Prostate gland (tissue), 2 donors: ENCODE results near the gene BAG3.

Experiments used
- POLR2A ChIP-seq: fragments of 450-650 bp; IDR thresholded peaks from one replicate; pipeline ENCODE4 v1.6.1; 2016; ENCODE audit warnings: antibody characterized with exemption, mild to moderate bottlenecking
- TF ChIP-seq, protein P1 (sequence below), 4 experiments: fragments of 200-600 bp in 2 of 4; fragments of 450-650 bp in 2 of 4; sonication (generic) in 2 of 4; IDR thresholded peaks; 1 replicate in 3 of 4; 2 replicates in 1 of 4; pipeline ENCODE4 v1.5.1; 2016 to 2019; ENCODE audit warnings: antibody characterized with exemption in 4 of 4, mild to moderate bottlenecking in 2 of 4, moderate library complexity in 2 of 4

DNA sequence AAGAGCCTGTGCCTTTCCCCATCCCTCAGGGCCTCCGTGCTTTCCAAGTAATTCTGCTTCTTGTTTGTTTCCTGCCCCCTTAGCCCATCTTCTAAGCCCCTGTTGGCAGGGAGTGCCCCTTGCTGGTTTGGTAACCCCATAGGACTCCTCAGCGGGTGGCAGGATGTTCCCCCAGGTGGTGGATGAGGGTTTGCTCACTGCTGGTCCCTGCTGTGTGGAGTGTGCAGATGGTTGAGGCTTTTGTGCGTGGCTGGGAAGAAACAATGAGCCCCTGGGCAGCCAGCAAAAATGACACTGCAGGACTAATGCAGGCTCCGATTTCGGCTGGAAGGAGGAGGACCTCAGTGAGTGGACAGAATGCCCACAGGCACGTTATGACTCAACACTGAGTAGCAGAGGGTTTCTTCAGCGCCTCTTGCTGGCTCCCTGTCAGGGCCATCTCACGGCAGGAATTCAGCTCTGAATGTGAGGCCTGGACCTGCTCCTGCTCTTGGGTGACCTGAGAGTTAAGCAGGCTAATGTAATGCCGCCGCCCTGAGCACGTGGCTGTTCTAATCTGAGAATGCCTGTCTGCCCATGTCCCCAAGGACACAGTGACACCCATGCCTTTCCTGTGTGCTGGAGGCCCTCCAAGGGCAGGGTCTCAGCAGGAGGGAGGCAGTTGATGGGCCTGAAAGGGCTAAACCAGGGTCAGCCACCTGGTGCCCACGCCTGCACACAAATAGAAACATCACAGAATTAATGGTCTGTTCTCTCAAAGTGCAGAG is 16.6 kb downstream of the BAG3 start:
- TF ChIP-seq POLR2A, result no peak
- TF ChIP-seq, protein P1, sequence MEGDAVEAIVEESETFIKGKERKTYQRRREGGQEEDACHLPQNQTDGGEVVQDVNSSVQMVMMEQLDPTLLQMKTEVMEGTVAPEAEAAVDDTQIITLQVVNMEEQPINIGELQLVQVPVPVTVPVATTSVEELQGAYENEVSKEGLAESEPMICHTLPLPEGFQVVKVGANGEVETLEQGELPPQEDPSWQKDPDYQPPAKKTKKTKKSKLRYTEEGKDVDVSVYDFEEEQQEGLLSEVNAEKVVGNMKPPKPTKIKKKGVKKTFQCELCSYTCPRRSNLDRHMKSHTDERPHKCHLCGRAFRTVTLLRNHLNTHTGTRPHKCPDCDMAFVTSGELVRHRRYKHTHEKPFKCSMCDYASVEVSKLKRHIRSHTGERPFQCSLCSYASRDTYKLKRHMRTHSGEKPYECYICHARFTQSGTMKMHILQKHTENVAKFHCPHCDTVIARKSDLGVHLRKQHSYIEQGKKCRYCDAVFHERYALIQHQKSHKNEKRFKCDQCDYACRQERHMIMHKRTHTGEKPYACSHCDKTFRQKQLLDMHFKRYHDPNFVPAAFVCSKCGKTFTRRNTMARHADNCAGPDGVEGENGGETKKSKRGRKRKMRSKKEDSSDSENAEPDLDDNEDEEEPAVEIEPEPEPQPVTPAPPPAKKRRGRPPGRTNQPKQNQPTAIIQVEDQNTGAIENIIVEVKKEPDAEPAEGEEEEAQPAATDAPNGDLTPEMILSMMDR (IDR thresholded peaks at IDR 0.05), result no peak
